Measurements from ENCODE around the gene PRDM5.
"Not testable (repeated sequence)": the region's sequence is repeated elsewhere in the genome, so short reads cannot be mapped to it uniquely, and the experiment has no call there.

PRDM5 gene

GRCh38 chr4:120653804-120654573 is 268.5 kb downstream of the PRDM5 start:
- ATAC-seq (replicated peaks) = no peak
- Mint-ChIP-seq H3K9me3 (peaks cover 3 to 4% of the 10 kb centered on the region in 2 donors), H3K4me3 (no peak overlapping the region), H3K4me1 (no peaks in the 10 kb centered on the region), H3K27ac (no peak overlapping the region), H3K27me3 (no peaks in the 10 kb centered on the region), H3K36me3 (no peaks in the 10 kb centered on the region)
- no peak for DNase-seq

GRCh38 chr4:120648336-120648735 is 274.2 kb downstream of the PRDM5 start:
- not testable (repeated sequence) for H3K36me3 Mint-ChIP-seq; H3K27ac Mint-ChIP-seq; H3K4me3 Mint-ChIP-seq; H3K4me1 Mint-ChIP-seq; H3K27me3 Mint-ChIP-seq; ATAC-seq (replicated peaks); DNase-seq; H3K9me3 Mint-ChIP-seq

Data from stimulated activated naive B cell treated with anti-CD40 and anti-IgM and Interleukin-4, amounts not matched to agents 10 μg/mL and 1 μg/mL and 100 μg/mL, for 72 hours (primary cell).